GM19372 (cell line): ENCODE results near the gene UBAP2L.
"Not testable (repeated sequence)": the region's sequence is repeated elsewhere in the genome, so short reads cannot be mapped to it uniquely, and the experiment has no call there.

Experiments
- ATAC-seq: cut with Tn5 transposase; IDR thresholded peaks from one replicate; pipeline ENCODE4 v1.9.1; 2021; ENCODE audit warnings: mild to moderate bottlenecking, low read depth, moderate library complexity; ENCODE audit not compliant: unreplicated experiment

UBAP2L gene

DNA sequence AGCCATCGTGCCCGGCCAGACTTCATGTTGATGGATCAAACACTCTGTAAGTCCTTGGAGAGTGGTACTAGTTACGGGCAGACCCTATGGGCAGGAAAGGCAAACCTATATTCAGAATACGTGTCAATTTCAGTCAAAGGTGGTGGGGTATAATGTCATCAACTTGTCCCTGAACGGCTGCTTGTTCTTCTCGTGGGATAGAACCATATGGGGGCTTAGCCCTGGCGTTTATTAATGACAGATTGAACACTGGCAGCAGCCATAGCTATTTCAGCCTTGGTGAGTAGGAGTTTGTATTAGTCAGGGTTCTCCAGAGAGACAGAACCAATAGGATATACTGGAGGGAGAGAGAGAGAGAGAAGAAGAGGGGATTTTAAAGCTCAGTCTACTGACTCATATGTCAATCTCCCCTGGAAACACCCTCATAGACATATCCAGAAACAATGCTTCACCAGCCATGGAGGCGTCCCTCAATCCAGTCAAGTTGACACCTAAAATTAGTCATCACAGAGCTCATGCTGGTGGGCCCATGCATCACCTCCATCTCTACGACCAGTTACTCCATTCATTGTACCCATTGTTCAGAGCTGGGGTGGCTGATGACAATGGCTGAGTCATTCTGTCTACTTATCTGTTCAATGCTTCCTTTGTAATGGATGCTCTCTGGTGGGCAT, 84.0 kb downstream of the UBAP2L start:
- no peak for ATAC-seq

DNA sequence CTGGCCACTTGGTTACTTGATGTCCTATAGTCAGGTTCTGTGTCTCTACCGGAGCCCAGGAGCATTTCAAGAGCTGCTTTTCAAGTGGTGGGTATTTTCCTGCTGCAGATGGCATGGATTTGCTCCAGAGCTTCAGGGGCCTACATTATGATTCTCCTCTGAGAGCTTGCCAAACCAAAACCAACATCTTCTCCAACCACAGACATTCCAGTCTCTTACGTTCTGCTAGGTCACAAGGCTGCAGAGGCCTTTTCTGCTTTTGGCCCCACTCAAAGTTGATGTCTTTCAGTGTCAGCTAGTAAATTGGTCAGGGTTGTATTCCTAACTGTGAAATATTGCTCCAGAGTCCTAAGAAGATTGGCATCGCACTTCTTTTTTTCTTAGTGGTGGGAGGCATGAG, 85.4 kb downstream of the UBAP2L start:
- no peak for ATAC-seq

DNA sequence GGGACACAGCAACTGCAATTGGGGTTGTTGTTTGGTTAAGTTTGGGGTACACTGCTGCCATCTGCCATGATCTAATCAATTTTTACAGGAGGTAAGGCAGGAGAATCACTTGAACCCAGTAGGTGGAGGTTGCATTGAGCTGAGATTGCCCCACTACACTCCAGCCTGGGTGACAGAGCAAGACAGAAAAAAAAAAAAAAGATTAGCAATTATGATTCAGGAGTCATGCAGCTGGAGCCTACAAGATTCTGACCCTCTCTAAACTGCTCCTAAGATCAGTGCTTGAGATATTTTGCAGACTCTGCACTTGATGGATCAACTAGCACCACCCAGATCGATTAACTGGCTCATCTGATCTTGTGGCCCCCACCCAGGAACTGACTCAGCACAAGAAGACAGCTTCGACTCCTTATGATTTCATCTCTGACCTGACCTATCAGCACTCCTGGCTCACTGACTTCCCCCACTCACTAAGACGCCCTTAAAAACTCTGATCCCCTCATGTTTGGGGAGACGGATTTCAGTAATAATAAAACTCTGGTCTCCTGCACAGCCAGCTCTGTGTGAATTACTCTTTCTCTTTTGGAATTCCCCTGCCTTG, 87.0 kb downstream of the UBAP2L start:
- ATAC-seq, result not testable (repeated sequence)

DNA sequence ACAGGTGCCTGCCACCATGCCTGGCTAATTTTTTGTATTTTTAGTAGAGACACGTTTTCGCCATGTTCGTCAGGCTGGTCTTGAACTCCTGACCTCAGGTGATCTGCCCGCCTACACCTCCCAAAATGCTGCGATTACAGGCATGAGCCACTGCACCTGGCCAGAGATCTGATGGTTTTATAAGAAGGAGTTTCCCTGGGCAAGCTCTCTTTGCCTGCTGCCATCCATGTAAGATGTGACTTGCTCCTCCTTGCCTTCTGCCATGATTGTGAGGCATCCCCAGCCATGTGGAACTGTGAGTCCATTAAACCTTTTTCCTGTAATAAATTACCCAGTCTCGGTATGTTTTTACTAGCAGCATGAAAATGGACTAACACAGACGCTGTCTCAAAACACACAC, 88.4 kb downstream of the UBAP2L start:
- ATAC-seq, result not testable (repeated sequence)

DNA sequence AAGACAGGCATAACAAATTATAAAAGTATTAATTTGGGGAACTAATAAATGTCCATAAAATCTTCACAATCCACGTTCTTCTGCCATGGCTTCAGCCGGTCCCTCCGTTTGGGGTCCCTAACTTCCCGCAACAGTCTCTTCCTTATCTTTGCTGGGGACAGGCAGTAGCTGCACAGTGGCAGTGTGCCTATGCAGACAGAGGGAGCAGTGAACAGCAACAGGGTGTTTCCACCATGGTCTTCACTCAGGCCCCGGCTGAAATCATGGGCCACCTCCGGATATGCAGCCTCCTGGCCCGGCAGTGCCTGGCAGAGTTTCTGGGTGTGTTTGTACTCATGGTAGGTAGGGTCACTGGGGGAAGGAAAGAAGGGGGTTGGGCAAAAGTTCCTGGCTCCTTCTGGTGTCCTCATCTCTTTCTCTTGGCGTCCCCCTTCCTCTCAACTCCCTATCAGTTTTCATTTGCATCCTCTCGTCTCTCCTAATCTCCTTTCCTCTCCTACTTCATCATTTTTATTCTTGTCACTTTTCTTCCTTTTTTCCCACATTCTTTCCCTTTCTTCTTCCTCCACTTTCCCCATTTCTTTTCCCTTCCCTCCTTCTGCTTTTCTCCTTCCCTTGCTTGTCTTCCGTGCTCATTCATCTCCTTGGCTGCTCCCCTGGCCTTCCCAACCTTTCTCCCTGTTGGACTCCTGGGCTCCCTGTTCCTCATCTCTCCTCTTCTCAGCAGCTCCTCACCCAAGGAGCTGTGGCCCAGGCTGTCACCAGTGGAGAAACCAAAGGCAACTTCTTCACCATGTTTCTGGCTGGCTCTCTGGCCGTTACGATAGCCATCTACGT, 91.7 kb downstream of the UBAP2L start:
- not testable (repeated sequence) for ATAC-seq

DNA sequence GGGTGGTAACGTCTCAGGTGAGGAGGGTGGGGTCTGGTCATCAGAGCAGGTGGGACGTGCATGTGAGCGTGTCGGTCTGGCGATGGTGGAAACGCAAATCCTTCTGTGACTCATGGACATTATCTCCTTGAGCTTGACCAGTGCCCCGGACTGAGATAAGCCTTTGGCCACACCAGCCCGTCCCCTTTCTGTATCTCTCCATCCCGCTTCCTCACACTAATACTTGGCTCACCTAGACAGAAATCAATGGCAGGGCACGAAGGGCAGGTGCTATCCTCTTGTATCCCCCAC, 92.3 kb downstream of the UBAP2L start:
- ATAC-seq, result no peak

DNA sequence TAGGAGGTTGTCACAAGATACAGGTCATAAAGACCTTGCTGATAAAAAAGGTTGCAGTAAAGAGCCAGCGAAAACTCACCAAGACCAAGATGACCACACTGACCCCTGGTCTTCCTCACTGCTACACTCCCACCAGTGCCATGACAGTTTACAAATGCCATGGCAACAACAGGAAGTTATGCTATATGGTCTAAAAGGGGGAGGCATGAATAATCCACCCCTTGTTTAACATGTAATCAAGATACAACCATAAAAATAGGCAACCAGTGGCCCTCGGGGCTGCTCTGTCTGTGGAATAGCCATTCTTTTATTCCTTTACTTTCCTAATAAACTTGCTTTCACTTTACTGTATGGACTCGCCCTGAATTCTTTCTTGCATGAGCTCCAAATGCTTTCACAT, 93.5 kb downstream of the UBAP2L start:
- not testable (repeated sequence) for ATAC-seq

DNA sequence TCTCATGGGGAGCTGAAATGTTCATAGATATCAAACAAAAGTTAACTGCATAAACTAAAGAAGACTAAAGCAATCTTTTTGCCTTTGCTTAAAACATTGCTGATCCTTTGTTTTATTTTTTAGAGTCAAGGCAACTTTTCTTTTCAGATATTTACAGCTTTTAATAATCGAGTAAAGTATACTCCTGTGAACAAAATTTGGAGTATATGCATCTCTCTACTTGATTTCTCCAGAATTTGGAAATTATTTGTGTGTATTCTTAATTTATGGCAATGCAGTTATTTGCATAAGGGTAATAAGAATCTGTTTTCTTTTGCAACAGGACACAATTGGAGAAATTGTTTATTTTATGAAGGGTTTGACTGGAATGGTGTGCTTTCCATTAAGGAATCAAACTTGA, 95.9 kb downstream of the UBAP2L start:
- no peak for ATAC-seq

DNA sequence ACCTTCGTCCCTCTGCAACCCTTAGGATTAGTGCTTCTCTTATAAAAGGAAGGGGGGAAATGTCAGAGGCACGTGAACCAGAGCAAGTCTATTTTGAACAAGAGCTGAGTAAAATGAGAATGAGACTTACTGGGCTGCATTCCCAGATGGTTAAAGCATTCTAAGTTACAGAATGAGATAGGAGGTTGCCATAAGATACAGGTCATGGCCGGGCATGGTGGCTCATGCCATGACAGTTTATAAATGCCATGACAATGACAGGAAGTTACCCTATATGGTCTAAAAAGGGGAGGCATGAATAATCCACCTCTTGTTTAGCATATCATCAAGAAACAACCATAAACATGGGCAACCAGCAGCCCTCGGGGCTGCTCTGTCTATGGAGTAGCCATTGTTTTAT, 97.6 kb downstream of the UBAP2L start:
- no peak for ATAC-seq
